ENCODE measurements around the gene PBLD.

Gene PBLD

DNA sequence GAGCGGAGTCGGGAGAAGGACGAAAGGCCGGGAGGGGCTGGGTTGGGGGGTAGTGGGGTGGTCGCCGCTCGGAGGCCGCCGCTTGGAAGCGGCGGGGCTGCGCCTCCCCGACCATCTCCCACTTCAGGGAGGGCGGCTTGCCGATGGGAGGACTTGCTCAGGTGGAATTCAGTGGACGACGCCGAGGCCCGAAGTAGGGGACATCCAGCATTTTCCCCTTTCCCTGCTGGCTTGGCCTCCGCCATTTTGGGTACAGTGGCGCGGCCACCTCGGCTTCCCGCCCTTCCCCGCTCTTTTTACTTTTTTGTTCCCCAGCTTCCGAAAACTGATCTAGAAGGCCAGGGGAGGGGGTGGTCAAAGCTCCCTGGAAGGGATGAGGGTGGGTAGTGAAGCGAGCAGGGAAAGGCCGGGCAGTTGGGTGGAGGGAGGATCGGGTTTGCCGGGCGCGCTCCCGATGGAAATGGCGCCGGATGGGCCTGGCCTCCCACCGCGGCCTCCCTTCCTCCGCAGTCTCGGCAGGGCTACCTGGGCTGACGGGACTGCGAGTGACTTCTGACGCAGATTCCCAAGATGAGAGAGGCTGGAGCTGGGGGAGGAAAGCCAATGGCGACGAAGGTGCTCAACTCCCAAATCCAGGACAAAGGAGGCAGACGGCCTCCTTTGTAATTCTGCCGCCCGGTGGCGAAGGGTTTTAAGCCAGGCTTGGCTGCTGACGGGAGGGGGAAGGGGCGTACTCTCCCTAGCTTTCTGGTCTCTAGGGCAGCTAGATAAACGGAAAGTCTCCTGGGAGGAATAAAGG, at the start of gene PBLD:
PBLD (minus strand) TSS at position 670 of the 799 bp plus-strand sequence. CDS start 26,084 bp downstream, outside the sequence.
- peak; percentile 53 for DNase-seq (ENCODE audit: low read depth)

DNA sequence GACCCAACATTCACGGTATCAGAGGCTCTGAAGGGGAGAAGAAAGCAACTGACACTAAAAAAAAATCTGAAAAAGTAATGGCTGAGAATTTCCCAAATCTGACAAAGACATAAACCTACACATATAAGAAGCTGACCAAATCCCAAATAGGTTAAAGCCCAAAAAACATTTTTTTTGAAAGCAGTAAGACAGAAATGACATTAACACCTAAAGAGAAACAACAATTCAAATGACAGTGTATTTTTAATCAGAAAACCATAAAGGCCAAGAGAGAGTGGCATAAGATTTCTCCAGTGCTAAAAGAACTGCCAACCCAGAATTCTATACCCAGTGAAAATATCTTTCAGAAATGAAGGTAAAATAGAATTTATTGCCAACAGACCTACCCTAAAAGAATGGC, 38.9 kb upstream of the PBLD start:
- no peak for DNase-seq (ENCODE audit: low read depth)

GRCh38 chr10:68367121-68367520, 34.4 kb upstream of the PBLD start:
- DNase-seq (ENCODE audit: low read depth), result no peak

DNA sequence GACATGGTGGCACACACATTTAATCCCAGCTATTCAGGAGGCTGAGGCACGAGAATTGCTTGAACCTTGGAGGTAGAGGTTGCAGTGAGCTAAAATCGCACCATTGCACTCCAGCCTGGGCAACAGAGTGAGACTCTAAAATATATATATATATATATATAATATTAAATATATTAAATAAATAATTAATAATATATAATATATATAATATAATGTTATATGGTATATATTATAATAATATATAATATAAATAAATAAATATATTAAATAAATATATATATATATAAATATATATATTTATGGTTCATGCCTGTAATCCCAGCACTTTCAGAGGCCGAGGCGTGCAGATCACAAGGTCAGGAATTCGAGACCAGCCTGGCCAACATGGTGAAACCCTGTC, 33.9 kb upstream of the PBLD start:
- DNase-seq (ENCODE audit: low read depth), result no peak

DNA sequence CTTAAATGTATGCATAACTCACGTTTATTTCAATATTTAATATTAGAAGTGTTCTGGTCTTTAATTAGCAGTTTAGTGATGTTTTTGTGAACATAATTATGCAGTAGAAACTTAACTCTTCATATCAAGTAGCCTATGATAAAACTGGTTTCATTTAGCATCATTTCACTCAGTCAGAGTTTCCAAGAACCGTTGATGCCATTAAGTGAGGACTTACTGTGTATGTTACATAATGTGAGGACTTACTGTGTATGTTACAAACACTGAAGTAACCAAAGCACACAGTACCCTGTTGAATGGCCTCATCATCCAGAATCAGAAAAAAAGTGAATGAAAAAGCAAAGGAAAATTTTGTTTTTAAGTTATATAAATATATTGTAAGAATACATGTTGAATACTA, 32.9 kb upstream of the PBLD start:
- no peak for DNase-seq (ENCODE audit: low read depth)

DNA sequence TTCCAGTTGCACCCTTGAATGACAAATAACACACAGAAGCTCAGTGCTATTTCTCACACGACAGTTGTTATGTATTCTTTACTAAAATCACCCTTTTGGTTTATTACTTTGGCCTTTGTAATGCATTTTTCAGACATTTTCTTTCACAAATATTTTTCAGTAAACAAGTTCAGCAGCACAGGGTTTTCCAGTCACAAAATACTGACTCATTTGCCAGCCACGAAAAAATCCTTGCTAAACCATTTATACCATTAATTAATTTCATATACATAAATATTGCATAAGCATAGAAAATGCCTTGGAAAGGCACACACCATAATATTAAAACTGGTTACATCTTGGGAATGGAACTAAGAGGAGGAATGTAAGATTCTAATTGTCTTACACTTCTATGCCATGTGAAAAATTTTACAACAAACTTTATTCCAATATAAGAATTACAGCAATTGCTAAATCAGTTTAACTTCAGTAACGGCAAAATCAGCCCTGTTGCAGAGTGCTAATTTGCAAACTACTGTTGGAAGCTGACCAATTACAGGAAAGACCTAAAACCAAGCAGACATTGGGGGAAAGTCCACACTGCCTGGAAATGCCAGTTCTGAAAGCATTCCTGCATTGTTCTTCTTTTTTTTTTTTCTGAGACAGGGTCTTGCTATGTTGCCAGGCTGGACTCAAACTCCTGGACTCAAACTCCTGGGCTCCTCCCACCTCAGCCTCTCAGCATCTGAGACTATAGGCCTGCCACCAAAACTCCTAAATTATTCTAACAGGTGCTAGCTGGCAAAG, 31.6 kb upstream of the PBLD start:
- no peak for DNase-seq (ENCODE audit: low read depth)

DNA sequence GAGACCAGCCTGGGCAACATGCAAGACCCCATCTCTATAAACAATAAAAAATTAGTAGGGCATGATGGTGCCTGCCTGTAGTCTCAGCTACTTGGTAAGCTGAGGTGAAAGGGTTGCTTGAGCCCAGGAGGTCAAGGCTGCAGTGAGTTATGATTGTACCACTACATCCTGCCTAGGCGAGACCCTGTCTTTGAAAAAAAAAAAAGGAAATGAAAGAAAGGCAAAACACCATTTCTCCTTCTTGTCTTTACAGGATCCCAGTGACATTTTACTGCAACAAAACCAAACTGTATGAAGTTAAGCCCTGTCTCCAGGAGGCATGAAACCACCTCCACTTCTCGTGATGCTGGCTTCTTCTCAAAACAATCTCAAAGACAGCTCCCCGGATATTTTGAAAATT, 29.9 kb upstream of the PBLD start:
- no peak for DNase-seq (ENCODE audit: low read depth)

DNA sequence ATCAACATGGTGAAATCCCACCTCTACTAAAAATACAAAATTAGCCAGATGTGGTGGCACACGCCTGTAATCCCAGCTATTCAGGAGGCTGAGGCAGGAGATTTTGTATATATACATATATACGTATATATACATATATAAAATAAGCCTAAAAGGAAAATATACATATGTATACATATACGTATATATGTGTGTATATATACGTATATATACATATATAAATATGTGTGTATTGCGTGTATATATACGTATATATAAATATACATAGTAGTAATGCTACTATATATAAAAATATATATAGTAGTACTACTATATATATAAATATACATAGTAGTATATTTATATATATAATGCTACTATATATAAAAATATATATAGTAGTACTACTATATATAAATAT, 26.5 kb upstream of the PBLD start:
- DNase-seq (ENCODE audit: low read depth), result no peak

DNA sequence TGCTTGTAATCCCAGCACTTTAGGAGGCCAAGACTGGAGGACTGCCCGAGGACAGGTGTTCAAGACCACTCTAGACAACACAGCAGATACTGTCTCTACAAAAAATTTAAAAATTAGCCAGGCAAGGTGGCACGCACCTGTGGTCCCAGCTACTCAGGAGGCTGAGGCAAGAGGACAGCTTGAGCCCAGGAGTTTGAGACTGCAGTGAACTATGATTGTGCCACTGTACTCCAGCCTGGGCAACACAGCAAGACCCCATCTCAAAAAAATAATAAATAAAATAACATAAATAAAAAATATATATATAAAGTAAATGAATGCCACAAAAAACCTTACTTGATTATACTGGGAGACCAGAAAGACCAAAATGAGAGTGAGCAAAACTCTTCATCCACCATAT, 20.8 kb upstream of the PBLD start:
- no peak for DNase-seq (ENCODE audit: low read depth)

DNA sequence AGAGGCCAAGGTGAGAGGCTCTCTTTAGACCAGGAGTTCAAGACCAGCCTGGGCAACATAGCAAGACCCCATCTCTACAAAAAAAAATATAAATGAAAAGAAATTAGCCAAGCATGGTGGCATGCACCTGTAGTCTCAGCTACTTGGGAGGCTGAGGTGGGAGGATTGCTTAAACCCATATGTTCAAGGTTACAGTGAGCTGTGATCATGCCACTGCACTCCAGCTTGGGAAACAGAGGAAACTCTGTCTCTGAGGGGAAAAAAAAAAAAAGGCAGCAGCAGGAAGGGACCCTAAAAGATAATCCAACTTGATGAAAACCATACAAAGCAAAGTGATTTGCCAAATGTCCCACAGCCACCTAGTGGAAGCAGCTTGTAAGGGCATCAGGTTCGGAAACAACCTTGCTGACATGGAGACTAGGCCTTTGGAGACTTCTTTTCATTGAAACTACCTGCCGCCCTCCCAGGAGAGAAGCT, 15.6 kb upstream of the PBLD start:
- DNase-seq (ENCODE audit: low read depth), result no peak

- no peak for DNase-seq (ENCODE audit: low read depth)
These were observed 14.0 kb upstream of the PBLD start for GRCh38 chr10:68346774-68347173.

- no peak for DNase-seq (ENCODE audit: low read depth)
These were observed 12.9 kb upstream of the PBLD start for GRCh38 chr10:68345621-68346020.

DNA sequence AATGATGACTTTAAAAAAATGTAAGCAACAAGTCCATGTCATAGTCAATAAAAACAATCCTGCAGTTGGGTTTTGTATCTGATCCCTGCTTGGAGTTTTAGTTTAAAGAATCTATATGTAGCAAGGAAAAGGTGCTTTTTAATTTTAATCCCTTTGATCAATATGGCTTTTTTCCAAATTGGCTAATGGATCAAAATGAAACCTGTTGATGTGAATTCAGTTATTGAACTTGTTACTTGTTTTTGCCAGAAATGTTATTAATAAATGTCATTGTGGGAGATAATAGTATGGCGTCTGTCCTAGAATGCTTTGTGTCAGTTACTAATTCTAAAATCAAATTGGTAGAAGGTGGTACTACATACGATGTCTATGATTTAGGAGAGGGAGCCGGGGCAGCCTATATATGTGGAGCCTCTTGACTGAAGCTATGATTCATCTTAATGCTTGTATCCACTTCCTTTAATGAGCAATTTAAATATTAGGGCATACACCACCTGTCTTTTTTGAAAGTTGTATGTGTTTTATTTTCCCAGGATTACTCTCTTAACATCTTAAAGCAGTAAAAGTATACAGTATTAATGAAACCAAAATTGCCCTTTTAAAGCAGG, 10.3 kb upstream of the PBLD start:
- DNase-seq (ENCODE audit: low read depth), result no peak

- no peak for DNase-seq (ENCODE audit: low read depth)
These were observed 7.8 kb upstream of the PBLD start for GRCh38 chr10:68340358-68341080.

- DNase-seq (ENCODE audit: low read depth), result no peak
These were observed 4.1 kb upstream of the PBLD start for GRCh38 chr10:68336754-68337351.

DNA sequence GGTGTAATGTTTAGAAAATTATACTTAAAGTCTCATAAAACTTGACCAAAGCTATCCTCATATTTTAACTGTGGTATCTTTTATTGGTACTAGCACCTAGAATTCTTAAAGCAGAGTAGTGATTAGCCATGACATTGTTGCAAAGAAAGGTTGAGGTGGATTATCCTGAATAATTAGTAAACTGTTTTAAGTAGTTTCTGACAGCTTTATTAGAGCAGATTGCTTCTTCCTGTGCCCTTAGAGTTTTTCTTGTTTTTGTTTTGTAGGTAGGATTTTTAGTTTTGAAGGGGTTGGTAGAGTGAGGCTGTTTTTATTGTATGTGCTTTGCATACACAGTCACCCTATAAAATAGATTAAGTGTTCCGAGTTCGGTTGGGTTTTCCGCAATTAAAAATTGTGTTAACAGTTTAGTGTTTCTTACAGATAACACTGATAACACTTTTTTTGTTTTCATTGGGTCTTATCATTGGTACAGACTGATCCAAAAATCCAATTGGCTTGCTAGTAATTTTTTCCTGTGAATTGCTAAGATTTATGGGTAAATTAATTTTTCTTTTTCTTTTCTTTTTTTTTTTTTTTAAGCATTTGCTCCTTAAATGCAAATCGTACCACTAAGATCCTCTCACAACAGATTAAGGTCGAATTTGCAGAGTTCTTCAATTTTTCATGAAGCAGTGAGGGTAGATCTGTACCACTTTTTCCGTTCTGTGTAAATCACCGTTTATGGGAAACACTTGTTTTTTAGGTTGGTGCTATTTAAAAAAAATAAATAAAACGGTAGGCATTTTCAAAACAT, 2.1 kb upstream of the PBLD start:
- DNase-seq (ENCODE audit: low read depth), result no peak

GRCh38 chr10:68333440-68334431, 1.0 kb upstream of the PBLD start:
- DNase-seq (ENCODE audit: low read depth), result no peak

GRCh38 chr10:68333058-68333395, 299 bp upstream of the PBLD start:
- DNase-seq (ENCODE audit: low read depth), result no peak

DNA sequence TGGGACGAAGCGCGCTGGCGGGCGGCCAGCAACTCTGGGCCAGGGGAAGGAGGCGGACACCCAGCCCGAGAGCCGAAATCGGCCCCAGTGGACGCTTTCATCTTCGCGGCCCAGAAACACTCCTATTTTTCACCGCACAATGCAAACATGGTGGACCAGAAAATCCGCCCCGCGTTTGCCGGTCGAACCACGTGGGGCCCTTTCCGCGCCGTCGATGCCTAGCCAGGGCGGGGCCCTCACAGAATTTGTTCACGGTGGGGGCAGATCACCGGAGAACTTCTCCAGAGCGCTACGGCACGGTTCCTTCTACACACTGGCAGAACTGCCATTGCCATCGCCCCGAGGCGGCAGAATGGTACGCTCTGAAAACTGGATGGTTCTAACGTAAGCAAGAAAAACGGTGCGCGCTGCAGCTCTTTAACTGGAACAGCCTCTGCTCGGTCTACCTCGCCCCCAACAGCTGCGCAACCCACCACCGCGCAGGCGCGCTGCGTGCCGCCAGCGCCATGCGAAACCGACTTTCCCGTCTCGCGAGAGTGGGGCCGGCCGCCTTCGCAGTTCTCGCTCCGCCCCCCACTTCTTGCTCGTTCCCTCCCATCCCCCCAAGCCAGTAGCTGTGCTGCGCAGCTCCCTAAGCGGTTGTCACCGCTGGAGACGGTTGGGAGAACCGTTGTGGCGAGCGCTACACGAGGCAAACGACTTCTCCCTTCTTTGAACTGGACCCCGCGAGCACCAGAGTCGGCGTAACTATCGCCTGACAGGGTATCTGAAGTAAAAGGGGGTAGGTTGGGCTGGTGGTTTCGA, 1.1 kb downstream of the PBLD start, which contains the start of gene HNRNPH3:
HNRNPH3 (plus strand) TSS at position 610 of the 804 bp plus-strand sequence. CDS start 5,158 bp downstream, outside the sequence.
- peak; percentile 98 for DNase-seq (ENCODE audit: low read depth)

All from activated T-cell treated with anti-CD3 and anti-CD28 coated beads for 48 hours (primary cell).